ENCODE results near the gene ARHGEF7.

DNA sequence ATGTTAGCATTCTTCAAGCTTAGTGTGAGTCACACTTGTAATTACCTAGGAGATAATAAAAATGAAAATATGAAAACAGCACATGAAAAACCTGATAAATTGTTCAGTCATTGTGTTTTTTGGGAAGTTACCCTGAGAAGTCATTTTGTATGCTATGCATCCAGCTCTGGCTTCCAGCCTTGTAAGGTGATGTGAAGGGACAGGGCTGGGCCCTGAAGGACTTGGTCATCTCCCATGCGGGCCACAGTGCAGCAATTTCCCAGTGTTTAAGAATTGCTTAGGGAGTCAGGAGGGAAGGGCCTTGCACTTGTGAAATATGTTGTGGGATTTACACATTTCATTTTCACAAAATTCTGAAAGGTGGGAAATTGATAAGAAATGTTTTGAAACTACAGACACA lies 41.3 kb downstream of the ARHGEF7 start:
- TF ChIP-seq, protein P1, sequence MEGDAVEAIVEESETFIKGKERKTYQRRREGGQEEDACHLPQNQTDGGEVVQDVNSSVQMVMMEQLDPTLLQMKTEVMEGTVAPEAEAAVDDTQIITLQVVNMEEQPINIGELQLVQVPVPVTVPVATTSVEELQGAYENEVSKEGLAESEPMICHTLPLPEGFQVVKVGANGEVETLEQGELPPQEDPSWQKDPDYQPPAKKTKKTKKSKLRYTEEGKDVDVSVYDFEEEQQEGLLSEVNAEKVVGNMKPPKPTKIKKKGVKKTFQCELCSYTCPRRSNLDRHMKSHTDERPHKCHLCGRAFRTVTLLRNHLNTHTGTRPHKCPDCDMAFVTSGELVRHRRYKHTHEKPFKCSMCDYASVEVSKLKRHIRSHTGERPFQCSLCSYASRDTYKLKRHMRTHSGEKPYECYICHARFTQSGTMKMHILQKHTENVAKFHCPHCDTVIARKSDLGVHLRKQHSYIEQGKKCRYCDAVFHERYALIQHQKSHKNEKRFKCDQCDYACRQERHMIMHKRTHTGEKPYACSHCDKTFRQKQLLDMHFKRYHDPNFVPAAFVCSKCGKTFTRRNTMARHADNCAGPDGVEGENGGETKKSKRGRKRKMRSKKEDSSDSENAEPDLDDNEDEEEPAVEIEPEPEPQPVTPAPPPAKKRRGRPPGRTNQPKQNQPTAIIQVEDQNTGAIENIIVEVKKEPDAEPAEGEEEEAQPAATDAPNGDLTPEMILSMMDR (conservative IDR thresholded peaks at IDR 0.05) = no peak
- TF ChIP-seq ZFX (IDR thresholded peaks at IDR 0.05) = no peak

Measured in C4-2B (cell line).